NCI-H345 treated with DMSO at 0.1 percent for 48 hours (cell line): ENCODE measurements around the gene HAGHL.

Experiments
- DNase-seq: peaks from one replicate; lab custom pipeline; 2025; ENCODE audit not compliant: unreplicated experiment; lab: John Stamatoyannopoulos, UW

Gene HAGHL

GRCh38 chr16:720990-721764 is 5.7 kb upstream of the HAGHL start, which contains the start of gene ANTKMT:
TSS of gene ANTKMT (plus strand) at chr16:721146. CDS start at chr16:721275, 129 bp downstream.
- DNase-seq = peak; percentile 67

- no peak for DNase-seq
Observed at GRCh38 chr16:721765-722540, 5.0 kb upstream of the HAGHL start.

GRCh38 chr16:722835-723633 is 3.9 kb upstream of the HAGHL start:
- DNase-seq = no peak

GRCh38 chr16:723695-724094 is 3.2 kb upstream of the HAGHL start:
- DNase-seq = no peak

GRCh38 chr16:724188-725040 is 2.5 kb upstream of the HAGHL start:
- no peak for DNase-seq

GRCh38 chr16:725041-725376 is 1.9 kb upstream of the HAGHL start:
- DNase-seq = no peak

GRCh38 chr16:725463-726187 is 1.3 kb upstream of the HAGHL start:
- peak; percentile 23 for DNase-seq

- no peak for DNase-seq
Observed at GRCh38 chr16:726188-726437, 793 bp upstream of the HAGHL start.

- no peak for DNase-seq
Observed at GRCh38 chr16:727291-727977, 528 bp downstream of the HAGHL start.

GRCh38 chr16:728131-728889 is 1.4 kb downstream of the HAGHL start:
- no peak for DNase-seq

- no peak for DNase-seq
Observed at GRCh38 chr16:728890-729744, 2.2 kb downstream of the HAGHL start.

GRCh38 chr16:729768-730665 is 3.1 kb downstream of the HAGHL start:
- DNase-seq = no peak

- no peak for DNase-seq
Observed at GRCh38 chr16:730666-731509, 4.0 kb downstream of the HAGHL start.

- DNase-seq = no peak
Observed at GRCh38 chr16:732332-732731, 5.4 kb downstream of the HAGHL start.

GRCh38 chr16:732936-733335 is 6.0 kb downstream of the HAGHL start:
- no peak for DNase-seq
